Body of pancreas (tissue), 4 donors: ENCODE data around the gene PATE3.

Experiments
- CTCF ChIP-seq, 7 experiments: fragments of 450-650 bp in 4 of 7; fragments of 200-600 bp in 3 of 7; sonication (generic) in 3 of 7; IDR thresholded peaks; one replicate each; pipeline ENCODE4 v1.5.1; 2016 to 2019; ENCODE audit warnings: antibody characterized with exemption in 7 of 7
- POLR2A ChIP-seq, 3 donors: fragments of 450-650 bp; IDR thresholded peaks; one replicate each; pipeline ENCODE4 v1.6.1; 2016; ENCODE audit warnings: antibody characterized with exemption in 3 of 3, mild to moderate bottlenecking in 2 of 3

- TF ChIP-seq POLR2A (IDR thresholded peaks at IDR 0.05) (no peak), CTCF (IDR thresholded peaks at IDR 0.05) (no peak)
Measured at GRCh38 chr11:125807909-125808308, 20.0 kb downstream of the PATE3 start.
